Stimulated activated naive CD4-positive, alpha-beta T cell (primary cell): ENCODE data around the gene KCNJ12.

ENCODE experiments used
- DNase-seq, 6 experiments: peaks; one replicate each; lab custom pipeline; 2025; lab: John Stamatoyannopoulos, UW

KCNJ12 gene

DNA sequence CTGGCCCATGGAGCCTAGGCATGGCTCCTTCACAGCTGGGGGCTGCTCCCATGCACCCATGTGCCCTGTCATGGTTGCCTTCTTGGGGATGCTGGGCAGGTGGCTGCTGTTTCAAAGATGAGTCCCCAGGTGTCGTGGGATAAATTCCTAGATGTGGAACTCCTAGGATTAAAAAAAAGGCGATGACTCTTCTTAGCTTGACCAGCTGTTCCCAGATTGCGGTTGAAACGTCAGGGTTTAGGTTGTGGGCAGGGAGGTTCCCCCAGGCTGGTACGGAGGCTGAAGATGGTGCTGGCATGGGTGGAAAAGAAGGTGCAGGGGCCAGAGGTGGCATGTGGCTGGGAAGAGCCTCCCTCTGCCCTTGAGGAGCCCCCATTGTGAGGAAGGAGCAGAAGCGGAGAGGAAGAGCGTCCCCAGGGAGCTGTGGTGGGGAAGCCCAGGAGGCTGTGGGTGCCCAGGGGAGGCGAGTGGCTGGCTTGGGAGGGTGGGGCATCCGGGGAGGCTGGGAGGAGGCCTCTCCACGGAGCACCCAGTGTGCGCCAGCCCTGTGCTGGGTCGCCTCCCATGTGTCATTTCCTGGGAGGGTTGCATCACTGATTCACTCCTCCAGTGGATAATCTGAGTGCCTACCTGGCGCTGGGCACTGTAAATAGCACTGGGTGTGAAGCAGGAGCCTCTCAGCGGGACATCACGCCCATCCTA is 7.5 kb upstream of the KCNJ12 start:
- DNase-seq = no peak

DNA sequence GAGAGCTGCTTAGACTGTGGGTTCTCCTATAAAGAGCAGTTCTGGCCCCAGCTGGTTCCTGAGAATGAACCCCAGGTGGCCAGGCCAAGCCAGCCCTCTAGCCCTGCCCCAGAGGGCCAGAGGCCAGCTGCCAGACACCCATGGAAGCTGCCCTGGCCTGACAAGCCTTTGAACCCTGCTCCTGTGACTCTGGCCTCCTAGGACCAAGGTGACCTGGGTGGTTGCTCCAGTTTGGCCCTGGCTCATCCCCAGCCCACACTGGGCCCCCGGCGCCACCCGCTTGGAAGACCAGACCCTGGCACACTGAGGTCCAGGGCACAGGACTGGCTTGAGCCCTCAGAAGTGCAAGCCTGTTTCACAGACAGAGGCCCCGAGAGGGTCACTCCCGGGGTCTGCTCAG is 6.8 kb upstream of the KCNJ12 start:
- no peak for DNase-seq

DNA sequence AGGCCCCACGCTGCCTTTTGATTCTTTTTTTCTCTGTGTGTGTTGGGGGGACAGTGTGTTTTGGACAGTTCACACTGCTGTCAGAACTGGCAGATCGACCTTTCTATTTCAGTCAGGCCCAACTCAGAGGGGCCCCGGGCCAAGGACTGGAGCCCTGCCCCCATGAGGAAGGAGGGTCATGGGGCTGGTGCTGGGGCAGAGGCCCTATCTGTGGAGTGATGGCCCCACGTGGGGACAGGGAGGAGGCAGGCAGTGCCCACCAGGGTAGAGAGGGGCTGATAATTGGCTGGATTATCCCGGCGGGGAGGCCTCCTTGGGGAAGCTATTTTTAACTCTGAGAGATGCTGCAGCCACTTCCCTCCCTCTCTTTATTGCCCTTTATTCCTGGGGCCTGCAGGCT is 5.7 kb upstream of the KCNJ12 start:
- DNase-seq = no peak

DNA sequence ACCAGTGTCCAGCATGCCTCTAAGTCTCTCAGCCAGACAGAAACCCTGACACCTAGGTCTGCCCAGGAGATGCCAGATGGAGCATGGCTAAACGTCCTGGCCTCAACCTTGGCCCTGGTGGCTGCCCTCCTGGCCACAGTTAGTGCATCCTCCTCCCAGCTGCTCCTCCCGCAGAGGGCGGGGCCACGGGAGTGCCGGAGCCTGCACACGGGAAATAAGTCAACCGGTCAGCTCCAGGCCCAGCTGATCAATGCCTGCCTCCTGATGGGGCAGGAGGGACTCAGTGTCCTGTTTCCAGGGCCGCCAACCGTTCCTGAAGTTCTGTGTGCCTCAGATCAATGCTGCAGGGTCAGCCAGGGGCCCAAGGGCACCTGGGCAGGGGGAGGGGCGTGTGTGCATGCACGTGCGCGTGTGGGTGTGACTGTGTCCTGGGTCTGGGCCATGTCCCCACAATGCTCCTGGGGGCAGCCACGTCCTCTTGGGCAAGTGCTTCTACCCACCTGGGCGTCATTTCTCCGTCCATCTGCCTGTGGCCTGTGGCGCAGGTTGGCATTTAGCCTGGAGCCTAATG is 4.6 kb upstream of the KCNJ12 start:
- no peak for DNase-seq

DNA sequence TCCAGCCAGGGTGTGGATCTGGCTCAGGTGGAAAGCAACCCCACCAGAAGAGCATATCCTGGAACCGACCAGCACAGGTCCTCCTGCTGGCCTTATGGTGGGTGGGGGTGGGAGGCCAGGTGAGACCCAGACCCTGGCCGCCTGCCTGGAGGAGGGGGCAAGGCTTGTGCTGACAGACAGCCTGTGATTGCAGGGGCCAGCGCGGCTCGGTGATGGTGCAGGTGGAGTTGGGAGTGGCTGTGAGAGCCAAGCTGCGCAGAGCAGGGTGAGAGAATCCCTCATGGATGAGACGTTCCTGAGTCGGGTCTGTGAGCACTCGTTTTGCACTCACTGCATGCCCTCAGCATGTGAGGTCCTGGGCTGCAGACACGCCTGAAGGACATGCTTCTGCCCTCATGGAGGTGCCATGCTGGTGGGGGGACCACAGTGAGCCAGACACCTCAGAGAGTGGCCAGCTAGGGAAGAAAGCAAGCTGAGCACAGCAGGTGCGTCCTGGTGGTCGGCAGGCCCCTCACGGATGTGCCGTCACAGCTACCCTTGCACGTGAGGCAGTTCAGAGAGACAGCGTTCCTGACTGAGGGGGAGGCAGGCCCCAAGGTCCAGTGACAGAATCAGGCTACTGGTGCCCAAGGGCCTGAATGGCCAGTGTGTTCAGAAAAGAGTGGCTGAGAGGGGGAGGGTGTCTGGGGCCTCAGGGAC is 3.8 kb upstream of the KCNJ12 start:
- DNase-seq = no peak

DNA sequence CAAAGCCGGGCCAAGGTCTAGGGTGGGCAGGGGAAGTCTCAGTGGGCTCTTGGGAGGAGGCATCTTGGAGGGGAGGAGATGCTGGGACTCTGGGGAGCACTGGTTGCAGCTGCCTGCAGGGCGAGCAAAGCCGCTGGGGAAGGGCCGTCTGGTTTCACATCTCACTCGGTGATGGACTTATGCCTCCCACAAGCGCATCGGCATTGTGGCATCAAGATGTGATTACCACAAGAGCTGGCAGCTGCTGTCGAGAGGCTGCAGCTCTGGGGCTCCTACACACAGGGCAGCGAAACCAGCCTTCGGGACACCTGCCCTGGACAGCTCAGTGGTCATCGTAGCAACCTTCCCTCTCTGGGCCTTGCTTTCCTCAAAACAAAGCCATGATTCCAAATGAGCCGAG is 3.1 kb upstream of the KCNJ12 start:
- DNase-seq = no peak

DNA sequence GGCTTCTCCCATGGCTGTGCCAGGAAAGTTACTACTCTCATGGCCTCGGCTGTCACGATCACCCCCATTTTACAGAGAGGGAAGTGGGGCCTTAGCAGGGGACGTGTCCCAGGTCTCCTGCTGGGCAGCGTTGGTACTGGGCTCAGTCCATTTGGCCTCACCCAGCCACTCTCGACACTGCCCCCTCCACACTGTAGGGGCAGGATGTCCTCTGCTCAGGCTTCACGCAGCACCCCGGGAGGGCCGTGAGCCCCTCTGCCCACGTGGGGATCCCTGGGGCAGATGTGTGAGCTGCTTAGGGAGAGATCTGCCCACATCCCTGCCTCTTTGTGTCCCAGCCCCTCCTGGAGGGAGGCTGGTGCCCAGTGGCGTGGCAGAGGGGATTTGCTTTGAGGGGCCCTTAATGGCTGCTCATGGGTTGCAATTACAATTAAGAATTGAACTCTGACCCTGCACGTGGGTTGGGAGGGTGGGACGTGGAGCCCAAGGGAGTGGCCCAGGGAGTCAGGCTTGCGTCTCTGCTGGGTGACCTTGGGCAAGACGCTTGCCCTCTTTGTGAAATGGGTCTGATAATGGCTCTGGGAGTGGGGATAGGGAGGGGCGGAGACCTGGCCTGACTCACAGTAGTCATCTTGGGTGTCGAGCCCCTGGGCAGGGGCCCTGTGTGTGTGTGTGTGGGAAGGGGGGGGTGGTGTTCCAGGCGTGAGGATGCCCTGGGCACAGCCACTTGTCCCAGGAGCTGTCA is 2.3 kb upstream of the KCNJ12 start:
- DNase-seq = no peak

DNA sequence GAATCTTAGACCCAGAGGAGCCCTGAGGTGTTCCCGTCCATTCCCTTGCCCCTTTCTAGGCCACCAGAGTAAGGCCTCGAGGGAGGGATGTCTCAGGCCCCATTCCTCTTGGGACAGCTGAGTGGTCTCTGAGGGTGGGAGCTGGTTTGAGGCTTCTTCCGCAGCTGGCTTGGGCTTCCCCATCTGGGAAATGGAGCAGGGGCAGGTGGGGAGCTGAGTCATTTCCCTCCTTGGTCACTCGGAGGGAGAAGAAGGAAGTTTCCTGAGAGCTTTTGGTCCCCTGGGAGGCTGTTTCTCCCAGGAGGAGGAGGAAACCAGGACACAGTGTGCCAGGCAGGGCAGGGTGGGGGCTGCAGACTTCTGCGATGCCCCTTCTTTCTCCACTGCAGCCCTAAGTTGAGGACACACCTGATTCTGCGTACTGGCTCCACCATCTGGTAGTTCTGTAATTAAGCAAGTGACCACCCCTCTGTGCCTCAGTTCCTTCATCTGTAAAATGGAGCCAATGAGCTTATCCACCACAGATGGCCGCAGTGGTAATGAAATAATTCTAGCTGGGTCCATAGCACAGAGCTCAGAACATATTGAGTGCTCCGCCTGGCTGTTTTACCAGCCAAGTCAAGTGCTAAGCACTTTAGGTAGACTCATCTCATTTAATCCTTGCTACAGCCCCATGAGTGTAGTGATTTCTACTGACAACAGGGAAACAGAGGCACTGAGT is 1.6 kb upstream of the KCNJ12 start:
- DNase-seq = no peak

DNA sequence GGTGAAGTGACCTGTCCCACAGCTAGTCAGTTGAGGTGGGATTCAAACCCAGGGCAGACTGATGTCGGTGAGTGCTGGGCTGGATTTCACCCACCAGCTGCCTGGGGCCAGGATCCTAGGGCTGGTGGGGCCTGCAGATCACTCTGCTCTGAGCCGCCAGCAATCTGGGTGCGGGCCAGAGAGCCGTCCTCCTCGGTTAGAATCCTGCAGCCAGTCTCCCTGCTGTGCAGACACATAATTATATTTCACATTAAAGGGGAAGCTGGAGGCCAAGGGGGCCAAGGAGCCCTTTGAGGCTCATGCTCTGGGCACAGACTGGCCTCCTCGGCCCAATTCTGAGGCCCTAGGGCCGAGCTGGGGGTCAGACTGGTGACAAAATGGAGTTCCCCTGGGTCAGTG is 996 bp upstream of the KCNJ12 start:
- no peak for DNase-seq

DNA sequence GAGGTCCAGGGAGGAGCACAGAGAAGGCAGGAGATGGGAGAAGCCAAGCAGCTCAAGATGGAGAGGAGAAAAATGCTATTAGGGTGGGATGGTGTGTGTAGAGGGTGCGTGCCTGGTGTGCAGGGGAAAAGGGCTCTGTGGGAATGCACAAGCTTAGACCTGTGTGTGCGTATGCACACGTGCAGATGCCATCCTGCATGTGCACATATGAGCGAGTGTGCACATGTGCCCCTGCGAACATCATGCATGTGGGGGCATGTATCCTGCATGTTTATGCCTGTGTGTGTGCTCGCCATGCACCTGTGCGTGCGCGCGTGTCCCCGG is 438 bp upstream of the KCNJ12 start:
- no peak for DNase-seq

DNA sequence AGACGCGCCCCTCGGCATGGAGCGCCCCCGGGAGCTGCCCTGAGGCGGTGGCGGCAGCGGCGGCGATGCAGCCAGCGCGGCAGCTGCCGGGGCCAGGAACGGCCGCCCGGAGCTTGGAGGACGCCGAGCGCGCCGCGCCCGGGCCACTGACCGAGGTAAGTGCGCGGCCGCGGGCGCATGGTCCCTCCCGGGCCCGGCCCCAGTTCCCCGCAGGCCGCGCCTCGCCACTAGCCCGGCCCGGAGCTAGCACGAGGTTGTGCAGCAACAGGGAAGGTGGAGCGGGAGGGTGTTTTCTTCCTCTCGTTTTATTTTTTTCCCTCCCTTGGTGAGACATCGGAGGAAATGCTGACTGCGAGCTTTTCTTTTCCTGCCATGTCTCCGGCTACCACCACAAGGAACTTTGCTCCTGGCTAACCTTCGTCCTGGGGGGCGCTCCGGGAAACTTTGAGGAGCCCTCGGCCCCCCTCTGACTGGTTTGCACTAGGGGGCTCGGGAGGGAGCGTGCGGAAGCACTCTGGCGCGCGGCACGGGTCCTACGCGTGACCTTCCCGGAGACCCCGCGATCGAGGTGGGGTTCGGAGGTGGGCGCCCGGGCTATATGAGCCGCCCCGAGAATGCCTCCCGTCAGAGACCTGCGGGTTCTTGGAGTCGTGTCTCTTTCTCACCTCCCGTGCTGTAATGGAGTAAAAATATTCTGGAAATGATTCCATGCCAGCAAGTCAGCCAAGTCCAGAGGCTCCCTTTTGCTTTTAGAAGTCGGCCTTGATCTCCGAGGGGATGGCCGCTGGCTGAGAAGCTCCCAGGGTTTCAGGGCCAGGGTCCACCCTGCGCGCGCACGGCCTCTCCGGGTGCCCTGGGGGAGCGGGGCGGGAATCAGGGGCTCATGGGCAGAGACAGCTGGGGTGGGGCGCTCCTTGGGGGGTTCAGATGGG is 868 bp downstream of the KCNJ12 start:
- DNase-seq = no peak

DNA sequence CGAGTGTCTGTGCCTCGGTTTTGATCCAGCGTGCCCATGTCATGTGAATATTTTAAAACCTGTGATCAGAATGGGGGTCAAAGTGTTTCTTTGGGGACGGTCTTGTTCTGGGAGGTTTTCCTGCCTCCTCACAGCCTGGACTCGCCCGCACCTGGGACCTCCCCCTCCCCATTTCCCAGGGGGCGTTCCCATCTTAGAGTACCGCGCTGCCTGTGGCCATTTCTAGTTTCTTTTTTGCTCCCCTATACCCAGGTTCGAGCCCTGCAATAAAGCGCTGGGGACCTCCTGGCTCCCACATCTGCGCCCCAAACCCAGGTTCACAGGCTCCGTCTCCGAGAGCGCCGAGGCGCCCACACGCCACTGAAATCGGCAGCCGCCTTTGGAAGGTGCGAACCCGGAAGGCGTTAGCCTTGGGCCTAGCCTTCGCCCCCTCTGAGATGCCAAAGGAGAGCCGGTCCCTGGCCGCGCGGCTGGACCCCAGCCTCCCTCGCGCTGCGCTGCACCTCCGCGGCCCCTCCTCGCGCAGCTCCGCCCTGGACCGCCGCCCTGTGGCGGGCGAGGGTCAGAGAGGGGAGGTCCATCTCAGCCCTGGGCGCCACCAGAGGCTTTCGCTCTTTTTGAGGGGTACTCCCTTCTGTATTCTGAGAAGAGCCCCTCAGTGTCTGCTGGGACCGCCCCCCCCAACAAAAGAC is 1.7 kb downstream of the KCNJ12 start:
- no peak for DNase-seq

DNA sequence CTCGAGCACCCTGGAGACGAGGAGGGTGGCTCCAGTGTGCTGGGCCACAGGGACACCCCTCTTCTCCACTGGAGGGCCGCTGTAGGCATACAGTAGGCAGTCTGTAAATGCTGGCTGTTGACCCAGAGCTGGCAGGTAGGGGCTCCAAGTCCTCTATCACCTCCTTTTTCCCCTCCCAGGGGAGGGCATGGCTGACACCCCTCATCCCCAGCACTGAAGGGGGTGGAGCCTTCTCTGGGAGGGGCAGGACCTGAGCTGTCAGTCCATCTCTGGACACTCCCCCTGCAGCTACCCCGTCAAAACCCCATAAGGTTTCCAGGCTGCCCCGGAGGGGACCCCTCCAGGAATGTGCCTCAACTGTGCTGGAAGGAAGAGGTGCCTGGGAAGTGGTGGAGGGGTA is 2.4 kb downstream of the KCNJ12 start:
- no peak for DNase-seq

DNA sequence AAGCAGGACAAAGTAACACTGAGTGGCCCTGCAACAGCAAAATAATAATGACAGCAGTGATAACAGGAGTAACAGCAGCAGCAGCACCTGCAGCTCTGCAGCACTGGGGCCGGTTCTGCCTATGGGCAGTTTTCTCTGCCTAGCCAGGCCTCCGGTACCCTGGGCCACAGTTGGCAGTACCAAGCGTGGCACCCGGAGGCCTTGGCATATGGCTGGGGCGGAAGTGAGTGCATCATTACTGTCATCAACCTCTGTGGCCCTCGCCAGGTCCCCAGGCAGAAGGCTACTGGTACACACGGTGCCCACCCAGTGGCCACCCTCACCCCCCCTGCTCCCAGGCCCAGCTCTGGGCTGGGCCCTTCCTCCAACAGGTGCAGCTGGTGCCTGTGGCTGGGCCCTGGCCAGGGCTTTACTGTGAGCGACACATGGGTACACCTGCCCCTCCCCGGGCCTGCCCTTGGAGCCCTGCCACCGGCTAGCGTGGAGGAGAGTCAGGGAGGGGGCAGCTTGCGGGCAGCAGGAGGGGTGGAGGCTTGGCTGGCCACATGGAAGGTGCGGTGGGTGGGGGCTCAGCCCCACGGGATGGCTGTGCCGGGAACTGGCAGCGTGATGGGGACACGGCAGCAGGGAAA is 3.0 kb downstream of the KCNJ12 start:
- no peak for DNase-seq

DNA sequence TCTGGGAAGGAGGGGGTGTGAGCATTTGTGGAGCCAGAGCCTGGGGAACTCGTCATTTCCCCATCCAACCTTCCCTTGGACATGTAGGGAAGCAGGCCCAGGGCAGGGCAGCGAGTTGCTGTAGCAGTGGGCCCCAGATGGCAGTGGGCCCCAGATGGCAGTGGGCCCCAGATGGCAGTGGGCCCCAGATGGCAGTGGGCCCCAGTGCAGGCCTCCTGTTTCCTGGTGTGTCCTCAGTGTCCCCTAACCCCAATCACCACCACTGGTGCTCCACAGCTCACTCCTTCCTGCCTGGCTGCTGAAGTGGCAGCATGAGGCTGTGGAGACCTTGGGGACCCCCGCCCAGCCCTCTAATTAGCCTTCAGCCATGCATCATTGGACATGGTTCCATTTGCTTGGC is 4.5 kb downstream of the KCNJ12 start:
- no peak for DNase-seq

DNA sequence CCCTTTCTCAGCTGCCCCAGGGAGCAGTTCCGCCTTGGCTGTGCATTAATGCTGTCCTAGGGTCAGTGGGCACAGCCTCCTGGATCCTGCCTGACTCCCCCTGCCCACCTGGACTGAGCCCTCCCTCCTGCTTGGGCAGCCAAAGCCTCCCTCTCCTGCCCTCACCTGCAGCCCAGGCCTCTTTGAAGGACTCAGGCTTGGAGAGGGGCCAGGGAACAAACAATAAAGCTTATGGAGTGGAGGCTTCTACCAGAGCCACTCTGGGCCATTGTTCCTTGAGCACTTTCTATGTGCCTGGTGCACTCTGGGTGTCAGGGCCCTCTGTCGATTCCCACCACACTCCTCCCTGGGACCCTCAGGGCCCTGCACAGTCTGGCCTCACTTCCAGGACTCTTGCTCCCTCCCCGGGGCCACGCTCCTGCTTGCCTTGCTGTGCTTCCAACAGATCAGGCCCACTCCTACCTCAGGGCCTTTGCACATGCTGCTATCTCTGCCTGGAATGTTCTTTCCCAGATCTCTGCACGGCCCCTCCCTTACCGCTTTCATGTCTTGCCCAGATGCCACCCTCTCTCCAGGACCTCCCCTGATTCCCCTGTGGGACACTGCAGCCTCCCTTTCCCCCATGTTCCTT is 5.0 kb downstream of the KCNJ12 start:
- no peak for DNase-seq

DNA sequence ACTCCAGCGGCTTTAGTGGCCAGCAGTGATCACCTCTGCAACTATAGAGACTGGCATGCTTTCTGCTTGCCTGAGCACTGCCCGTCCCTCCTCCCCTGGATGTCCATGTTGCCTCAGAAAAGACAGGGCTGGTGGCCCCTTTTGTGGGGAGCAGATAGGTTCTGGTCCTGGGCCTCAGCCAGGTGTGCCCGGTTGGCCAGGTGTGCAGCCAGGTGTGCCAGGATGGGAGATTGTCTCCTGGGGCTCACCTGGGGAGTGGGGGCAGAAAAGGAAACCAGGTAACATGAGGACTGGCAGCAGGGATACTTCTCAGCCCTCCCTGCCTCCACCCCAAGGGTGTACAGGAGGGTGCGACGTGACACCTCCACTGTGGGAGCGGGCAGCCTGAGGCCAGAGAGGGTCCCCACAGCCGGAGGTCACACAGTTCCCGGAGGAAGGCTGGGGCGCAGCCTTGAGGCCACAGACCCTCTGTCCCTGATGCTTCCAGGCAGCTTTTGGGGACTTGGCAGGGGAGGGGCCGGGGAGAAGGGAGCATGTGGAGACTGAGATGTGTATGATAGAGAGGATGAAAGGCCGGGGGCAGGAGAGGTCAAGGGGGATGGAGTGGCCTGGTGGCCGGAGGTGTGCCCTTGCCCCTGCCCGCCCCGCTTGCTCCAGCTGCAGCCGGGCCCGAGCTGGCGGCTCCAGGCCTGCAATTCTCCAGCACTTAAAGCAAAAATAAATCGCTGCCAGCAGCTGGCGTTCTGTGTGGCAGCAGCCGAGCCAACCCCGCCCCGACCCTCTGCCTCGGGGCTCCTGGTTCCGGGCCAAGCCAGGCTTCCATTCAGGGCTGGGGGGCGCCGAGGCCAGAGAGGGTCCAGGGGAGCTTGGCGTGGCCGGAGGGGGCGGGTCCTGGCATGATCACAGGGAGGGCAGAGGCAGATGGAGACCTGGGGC is 6.7 kb downstream of the KCNJ12 start:
- no peak for DNase-seq

DNA sequence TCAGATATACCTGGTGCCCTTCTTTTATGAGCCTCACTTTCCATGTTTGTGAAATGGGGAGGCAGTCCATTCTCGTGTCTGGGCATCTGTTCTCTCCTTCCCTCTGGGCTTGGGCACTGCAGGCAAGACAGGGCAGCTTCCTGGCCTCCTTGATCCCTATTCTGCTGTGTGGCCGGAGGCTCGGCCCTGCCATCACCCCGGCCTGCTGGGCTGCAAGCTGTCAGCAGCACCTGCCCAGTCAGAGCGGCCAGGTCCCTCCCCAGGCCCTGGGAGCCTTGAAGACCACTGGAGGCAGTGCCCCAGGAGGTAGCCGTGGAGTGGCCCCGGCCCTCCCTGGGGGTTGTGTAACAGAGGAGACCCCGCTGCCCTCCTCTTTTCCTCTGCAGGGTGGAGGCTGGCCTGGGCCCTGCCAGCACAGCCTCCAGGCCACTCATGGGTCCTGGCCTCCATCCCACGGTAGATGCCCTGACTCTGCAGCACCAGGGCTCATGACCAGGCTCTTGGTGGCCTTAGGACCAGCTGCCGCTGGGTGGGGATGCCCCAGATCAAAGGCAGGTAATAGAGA is 9.2 kb downstream of the KCNJ12 start:
- DNase-seq = no peak
